GM19463 (cell line): Measurements from ENCODE around the gene NDRG4.
"Not testable (repeated sequence)": the region's sequence is repeated elsewhere in the genome, so short reads cannot be mapped to it uniquely, and the experiment has no call there.

Experiments
- ATAC-seq: cut with Tn5 transposase; IDR thresholded peaks from one replicate; pipeline ENCODE4 v1.9.1; 2021; ENCODE audit warnings: mild to moderate bottlenecking, moderate library complexity; ENCODE audit not compliant: unreplicated experiment

The NDRG4 gene

DNA sequence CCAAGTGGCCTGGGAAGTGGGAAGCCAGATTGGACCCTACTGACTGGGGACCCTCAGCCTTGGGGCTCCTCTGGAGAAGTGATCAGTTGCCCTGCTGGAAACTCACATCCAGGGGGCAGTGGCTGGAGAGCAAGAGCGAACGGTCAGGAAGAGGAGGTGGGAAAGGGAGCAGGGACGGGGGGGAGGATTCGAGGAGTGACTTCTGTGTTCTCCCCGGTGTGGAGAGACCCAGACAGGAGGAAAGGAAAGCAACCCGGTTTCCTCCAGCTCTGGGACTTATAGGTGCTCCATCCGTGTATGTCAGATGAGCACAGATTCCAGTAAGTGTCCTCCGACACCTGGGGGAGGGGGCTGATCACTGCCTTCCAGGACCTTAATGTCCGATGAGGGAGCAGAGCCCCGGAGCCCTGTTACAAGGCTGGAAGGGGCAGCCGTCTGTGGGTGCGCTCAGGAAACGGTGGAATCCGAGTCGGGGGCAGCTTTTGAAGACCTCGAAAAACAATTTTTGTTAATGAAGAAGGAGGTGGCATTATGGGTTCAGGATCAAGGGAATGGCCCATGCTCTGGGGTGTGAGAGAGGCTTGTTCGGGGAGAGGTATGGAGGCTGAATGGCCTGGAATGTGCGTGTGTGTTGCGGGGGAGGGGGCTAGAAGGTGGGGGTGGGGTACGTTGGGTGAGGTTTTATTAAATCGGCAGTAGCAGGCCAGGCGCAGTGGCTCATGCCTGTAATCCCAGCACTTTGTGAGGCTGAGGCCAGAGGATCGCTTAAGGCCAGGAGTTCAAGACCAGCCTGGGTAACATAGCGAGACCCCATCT lies 34.8 kb upstream of the NDRG4 start:
- ATAC-seq = no peak

DNA sequence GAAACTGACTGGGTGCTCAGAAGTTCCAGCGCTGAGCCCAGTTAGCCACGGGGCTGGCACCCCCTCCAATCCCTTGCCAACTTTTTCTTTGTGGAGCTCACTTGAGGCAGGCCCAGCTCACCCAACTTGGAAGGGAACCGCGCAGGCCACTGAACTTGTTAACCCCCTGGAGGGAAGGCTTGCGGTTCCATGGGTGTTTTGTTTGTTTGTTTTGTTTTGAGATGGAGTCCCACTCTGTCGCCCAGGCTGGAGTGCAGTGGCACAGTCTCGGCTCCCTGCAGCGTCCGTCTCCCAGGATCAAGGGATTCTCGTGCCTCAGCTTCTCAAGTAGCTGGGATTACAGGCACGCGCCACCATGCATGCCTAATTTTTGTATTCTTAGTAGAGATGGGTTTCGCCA lies 34.1 kb upstream of the NDRG4 start:
- ATAC-seq = no peak

DNA sequence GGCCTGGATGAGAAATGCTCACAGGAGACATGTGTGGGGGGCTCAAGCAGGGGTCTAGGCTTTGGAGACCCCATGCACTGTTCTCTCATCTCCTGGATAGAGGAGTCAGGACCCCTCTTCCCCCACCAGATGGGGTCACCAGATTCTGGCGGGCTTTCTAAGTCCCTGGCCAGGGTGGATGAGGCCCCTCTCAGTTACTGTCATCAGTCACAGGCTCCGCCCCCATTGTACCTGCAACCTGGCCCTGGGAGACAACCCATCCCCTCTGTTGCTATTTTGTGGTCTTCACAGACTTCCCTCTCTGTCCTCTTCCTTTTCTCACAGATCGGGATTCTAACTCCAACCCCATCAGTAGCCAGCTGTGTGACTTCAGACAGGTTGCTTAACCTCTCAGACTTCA lies 33.5 kb upstream of the NDRG4 start:
- ATAC-seq = no peak

DNA sequence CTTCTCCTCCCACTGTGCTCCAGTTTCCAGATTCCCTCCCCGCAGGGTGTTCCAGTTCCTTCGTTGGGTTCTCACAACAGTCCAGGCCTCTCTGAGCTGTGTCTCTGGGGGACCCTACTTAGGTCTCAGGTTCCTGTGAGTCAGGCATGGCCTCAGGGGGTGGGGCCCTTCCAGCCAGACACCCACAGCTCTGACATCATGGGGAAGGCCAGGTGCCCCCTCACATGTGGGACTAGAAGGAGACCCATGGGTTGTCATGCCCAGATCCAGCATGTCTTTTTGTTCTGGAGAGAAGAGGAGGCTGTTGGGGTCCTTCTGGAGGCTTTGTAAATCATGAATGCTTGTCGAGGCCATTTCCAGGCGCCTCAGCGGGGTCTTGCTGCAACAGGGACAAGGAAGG lies 32.0 kb upstream of the NDRG4 start:
- ATAC-seq = no peak

DNA sequence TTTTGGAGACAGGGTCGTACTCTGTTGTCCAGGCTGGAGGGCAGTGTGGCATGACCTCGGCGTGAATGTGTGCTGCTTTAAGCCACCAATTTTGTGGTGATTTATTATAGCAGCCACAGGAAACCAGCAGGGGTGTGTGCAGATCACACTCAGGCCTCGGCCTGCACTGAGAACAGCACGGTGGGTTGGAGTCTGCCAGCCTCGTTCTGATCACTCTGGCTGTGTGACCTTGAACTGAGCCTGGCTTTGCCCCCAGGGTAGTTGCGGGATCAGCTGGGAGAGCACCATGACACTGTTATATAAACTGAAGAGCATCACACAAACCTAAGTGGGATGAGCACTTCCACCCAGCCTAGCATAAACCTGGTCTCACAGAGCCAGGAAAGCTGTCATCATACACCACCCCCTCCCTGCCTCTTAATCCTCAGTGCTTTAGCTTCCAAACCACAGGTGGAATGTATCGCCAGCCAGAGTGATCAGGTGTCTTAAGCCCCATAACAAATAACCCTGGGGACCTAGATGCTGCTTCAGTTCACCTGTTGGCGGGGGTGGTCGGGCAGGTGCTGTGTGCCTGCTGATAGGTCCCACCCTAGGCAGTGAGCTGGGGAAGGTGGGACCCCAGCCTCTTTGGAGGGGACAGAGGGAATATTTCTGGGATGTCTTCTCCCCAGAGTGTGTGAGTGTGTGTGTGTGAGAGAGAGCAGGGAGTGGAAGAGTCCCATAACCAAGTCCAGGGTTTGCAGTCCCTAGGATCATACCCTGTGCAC lies 28.6 kb upstream of the NDRG4 start:
- no peak for ATAC-seq

DNA sequence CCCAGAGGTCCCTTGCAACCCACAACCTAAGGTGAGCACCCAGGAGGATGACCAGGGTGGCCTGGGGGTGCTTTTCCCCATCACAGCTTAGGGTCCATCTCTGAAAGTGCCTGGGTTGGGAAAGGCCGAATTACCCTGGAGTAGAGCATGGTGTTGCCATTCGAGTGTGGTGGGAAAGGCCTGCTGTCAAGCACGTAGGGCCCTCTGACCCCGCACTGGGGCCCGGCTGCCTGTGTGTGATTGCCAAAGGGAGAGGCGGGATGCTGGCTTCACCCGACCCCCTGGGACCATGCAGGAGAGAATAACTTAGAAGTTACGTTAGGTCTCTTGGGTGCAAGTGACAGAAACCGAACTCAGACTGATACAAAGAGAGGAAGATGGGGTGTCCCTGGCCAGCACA lies 27.7 kb upstream of the NDRG4 start:
- no peak for ATAC-seq

DNA sequence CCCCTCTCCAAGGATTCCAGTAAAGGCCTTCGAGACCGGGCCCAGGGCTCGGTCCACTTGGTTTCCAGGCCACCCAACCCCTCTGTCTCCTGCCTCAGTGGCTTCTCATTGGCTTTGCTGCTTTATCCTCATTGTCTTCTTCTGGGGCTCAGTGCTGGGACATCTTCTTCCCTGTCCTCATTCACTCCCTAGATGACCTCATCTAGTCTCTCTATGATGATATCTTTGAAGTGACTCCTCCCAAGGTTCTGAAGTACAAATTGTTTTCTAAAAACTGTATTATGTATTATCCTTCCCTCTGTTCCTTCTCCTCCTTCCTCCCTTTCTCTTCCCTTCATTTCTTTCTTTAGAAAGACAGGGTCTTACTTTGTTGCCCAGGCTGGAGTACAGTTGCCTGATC lies 27.1 kb upstream of the NDRG4 start:
- no peak for ATAC-seq

DNA sequence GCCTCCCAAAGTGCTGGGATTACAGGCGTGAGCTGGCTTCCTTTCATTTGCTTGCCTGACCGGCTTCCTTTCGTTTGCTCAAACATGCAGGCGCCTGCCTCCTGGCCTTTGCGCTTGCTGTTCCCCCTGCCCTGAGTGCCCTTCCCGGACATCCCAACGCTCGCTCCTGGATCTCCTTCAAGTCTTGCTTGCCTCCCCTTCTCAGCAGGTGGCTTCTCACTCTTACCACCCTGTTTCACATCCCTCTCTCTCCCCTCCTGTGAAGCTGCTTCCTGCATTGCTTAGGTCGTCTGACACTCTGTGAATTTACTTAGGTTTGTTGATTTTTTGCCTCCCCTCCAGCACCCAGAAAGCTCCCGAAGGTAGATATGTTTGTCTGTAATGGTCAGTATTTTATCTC lies 25.6 kb upstream of the NDRG4 start:
- ATAC-seq = no peak

DNA sequence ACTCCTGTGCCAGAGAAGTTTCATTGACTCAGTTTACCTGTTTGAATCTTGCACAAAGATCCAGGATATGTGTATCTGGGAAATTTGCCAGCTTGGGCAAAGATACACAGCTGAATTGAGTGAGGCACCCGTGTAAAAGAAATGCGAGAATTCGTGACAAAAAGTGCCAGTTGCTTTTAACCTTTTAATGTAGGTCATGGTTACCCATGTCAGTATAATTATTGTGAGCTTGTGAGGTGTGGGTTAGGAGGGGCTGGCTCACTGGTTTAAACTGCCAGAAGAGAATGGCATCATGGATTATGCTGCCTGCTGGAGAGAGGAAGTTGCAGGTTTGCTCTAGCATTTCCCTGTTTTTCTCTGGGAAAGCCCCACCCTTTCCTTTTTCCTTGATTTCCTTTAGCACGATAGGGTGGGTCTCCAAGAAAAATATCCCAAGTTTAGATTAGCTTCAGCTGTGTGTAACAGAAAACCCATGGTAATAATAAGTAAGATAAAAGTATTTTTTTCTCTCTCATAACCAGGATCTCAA lies 24.8 kb upstream of the NDRG4 start:
- no peak for ATAC-seq

DNA sequence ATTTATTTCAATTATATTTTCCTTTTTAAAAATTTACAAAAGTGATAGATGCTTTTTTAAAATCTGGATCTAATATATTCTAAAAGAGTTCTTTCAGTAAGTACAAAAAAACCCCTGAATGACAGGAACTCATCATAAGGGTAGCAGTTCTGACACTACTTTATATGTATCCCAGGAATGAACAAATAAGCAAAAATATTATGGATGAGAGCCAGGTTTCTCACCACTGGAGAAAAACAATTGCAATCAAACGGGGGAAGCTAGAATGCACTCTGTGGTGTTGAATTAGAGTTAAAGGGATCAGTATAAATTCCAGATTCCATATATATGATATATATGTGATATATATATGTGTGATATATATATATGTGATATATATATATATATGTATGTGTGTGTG lies 23.2 kb upstream of the NDRG4 start:
- no peak for ATAC-seq

DNA sequence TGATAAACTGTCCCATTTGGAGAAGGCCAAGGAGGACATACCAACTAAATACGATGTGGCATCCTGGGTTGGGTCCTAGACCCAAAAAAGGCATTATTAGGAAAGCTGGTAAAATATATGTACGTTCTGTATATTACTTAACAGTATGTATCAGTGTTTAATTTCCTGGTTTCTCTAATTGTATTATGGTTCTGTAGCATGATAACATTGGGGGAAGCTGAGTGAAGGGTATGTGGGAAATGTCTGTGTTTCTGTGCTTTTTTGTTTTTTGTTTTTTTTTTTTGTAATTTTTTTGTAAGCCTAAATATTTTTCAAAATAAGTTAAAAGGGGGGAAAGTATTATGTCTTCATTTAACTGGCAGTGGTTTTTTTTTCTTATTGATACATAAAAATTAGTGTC lies 21.5 kb upstream of the NDRG4 start:
- no peak for ATAC-seq

DNA sequence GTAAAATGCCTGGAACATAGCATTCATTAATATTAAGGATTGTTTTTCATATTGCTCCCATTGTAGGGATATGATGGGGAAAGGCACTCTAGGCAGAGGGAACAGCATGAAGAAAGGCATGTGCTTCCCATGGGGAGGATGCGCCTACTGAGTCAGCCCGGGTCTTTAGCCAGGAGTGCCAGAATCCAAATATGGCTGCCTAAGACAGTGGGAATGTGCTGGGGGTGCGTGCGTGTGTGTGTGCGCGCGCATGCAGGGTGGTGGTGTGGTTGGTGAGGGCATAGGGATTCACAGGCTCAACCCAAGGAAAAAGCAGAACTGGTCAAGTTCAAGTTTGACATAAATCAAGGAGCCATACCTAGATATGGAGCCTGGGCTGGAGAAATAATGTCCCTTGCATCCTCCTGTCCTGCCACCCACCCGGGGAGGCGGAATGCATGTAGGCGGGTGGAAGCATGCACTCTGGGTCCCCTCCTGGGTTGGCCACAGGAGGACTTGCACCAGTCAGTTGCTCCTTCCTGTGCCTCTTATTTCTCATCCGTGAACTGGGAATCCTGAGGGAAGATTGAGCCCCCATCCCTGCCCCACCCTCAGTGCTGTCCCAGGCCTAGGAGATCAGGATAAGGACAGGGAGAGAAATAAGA lies 18.6 kb upstream of the NDRG4 start:
- ATAC-seq = no peak

DNA sequence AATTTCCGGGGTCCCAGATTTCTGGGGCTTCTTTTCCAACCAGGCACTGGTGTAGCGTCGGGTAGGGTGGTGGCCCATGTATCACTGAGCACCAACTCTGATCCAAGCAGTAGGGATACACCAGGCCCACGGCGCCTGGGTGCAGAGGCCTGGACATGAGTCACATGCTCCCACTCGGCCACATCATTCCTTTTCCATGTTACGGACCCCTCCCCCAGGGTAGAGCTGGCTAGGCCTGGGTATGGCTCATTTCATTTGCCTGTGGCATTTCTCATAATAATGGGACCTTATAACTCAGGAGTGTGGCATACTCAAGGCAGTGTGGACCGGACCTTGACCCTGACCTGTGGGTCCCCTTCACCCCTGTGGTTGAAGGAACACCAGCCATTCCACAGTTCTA lies 18.0 kb upstream of the NDRG4 start:
- ATAC-seq = no peak

DNA sequence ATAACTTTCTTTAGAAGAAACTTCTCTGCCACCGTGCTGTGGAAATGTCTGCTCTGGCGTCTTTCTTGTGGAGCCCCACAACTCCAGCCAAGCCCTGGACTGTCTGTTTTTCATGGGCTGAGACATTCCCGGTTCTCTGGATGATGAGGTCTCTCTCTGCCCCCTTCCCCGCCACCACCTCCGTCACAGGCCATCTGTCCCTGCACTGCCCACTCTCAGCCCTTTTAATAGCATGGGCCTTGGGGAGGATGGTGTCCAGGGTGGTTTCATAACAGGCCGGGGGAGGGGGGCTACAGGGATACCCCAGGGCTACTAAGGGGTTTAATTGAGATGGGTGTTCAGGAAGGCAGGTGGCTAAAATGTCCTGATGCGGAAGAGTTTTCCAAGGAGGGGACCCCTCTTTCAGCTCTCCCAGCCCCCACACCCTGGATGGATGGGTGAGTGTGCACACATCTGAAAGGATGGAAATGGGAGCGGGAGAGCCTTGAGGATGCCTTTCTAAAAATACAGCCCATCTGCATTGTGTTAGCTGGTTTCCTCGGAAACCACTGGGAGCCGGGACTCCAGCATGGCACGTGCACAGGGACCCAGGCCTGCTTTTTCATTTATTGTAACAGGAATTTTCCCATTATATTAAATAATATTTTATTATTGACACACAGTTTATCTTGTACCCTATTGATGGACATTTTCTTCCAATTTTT lies 14.6 kb upstream of the NDRG4 start:
- ATAC-seq = no peak

DNA sequence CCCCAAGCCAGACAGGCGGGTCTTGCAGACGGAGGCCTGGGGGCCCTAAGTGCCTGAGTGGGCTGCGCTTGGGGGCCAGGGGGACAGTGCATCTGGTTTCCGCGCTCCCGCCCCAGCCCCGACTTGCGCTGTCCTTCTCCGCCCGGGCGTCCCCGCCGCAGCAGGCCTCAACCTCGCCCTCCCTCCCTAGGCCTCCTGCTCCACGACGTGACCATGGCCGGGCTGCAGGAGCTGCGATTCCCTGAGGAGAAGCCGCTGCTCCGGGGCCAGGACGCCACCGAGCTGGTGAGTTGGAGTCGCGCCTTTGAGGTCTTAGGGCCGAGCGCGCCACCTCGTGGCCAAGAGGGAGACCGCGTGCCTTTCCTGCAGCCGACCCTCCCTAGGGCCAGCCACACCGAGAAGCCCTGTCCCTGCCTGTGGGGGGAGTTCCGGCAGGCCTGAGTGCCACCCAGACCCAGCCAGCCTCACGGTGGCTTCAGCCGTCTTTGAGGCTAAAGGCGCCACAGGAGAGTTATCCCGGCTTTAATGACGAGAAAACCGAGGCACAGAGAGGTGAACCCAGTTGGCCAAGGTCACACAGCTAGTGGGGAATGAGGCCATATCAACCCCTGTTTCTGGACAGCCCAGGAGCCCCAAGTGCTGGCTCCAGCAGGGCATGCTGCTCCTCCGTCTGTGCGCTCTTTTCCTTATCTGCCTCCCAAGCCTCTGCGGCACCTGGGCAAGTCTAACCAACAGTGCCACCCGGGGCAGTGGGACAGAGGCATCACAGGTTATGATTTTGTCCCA lies 12.2 kb upstream of the NDRG4 start:
- peak; percentile 83 for ATAC-seq

DNA sequence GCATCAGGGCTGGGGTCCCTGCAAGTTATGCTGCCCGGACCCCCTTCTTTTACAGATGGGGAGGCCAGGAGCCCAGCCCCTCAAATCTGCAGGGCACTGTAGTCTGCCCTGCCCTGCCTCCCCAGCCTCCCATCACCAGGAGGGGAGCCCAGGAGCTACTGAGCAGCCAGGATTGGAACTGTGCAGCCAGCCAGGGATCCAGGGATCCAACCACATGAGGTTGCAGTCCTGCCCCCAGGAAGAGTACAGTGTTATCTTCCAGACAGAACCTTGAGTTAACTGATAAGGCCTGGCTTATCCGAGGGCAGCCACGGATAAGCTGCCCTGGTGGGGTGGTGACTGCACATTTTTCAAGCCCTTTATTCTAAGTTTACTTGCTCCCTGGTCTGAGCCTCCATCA lies 11.4 kb upstream of the NDRG4 start:
- no peak for ATAC-seq

DNA sequence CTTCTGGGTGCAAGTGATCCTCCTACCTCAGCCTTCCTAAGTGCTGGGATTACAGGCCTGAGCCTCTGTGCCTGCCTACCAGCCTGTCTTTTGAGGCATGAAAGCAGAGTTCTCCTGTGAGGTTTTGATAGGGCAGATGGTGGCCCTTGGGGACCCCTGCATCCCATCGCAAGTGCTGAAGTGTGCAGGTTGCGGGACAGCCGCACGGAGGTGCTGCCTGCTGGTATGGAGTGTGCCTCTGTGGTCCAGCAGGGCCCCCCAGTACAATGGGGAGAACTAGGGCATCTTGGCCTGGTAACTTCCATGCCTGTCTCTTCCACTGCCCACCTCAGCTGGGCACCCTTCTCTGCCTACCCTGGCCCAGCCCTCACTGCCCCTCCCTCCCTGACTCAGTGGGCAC lies 9.9 kb upstream of the NDRG4 start:
- no peak for ATAC-seq

DNA sequence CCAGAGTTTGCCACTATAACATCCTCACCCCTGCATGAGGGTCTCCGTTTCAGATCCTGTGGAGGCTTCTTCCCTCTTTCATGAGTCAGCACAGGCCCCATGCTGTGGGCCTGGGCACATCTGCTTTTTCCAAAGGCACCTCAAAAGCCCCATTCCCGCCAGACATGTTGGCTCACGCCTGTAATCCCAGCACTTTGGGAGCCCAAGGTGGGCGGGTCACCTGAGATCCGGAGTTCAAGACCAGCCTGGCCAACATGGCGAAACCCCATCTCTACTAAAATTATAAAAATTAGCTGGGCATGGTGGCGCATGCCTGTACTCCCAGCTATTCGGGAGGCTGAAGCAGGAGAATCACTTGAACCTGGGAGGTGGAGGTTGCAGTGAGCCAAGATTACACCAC lies 9.4 kb upstream of the NDRG4 start:
- not testable (repeated sequence) for ATAC-seq

DNA sequence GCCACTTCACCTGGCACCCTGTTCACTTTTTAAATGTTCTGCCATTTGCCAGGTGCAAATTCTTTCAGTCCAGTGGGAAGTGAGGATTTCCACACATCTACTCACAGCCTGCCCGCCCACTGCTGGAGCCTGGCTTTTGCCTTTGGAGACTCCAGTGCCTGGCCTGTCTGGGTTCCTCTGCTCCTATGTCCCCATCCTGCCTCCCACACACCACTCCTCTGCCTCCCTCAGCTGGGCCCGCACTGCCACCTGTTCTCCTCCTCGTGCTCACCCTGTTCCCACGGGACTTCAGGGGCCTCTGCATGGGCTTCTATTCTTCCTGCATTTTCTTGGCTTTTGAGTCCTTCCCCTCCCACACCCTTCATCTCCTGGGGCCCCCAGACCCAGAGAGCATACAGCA lies 7.9 kb upstream of the NDRG4 start:
- ATAC-seq = no peak

DNA sequence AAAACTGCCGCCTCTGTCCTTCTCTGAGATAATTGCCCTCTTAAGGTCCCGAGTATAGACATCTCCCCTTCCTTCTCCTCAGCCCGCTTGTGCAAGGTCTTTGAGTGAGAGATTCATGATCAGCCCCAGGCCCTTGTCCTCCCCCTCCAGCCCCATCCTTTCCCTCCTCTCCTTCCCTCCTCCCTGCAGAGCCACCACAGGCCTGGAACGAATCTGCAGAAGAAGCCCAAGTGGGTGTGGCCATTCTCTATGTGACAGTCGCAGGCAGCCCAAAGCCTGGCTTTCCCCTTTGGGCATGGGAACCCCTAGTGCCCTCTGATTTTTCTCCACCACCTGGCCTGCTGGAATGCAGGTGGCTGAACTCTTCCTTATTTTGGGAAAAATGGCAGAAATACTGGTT lies 7.2 kb upstream of the NDRG4 start:
- ATAC-seq = no peak
